Activated CD8-positive, alpha-beta T cell treated with anti-CD3 and anti-CD28 coated beads for 36 hours (primary cell): ENCODE measurements around the gene MSL3. TPM values are rescaled to one million over a fixed set of nuclear protein-coding genes. Genes with fewer than 3 reads are reported as not detected.

Experiments
- ATAC-seq: fragments of 200-7000 bp; cut with Tn5 transposase; one replicate; pipeline ENCODE4 v1.10.0; 2021; ENCODE audit warnings: mild to moderate bottlenecking, moderate library complexity
- CTCF ChIA-PET: fragments of 350-600 bp; sonication (Branson Sonifier 250); formaldehyde crosslinking; loops from one replicate; lab custom pipeline; 2021; ENCODE audit warnings: antibody characterized with exemption; lab: Charles Lee
- POLR2A ChIA-PET: fragments of 350-600 bp; sonication (Branson Sonifier 250); formaldehyde crosslinking; loops from one replicate; lab custom pipeline; 2021; ENCODE audit warnings: antibody characterized with exemption; lab: Charles Lee
- DNase-seq: peaks from one replicate; pipeline ENCODE4 v3.0.0-alpha.2; 2020
- H3K27ac Mint-ChIP-seq: one replicate; pipeline ENCODE4 v1.8.0; 2021; ENCODE audit warnings: mild to moderate bottlenecking, mixed read lengths
- H3K27me3 Mint-ChIP-seq: one replicate; pipeline ENCODE4 v1.8.0; 2021; ENCODE audit warnings: mixed read lengths
- H3K36me3 Mint-ChIP-seq: one replicate; pipeline ENCODE4 v1.8.0; 2021; ENCODE audit warnings: low read depth, mixed read lengths
- H3K4me1 Mint-ChIP-seq: one replicate; pipeline ENCODE4 v1.8.0; 2021; ENCODE audit warnings: low read depth, mixed read lengths
- H3K4me3 Mint-ChIP-seq: one replicate; pipeline ENCODE4 v1.8.0; 2021; ENCODE audit warnings: mild to moderate bottlenecking, moderate library complexity, mixed read lengths
- H3K9me3 Mint-ChIP-seq: one replicate; pipeline ENCODE4 v1.8.0; 2021; ENCODE audit warnings: mixed read lengths
- CTCF ChIP-seq: fragments of 200-600 bp; IDR thresholded peaks from one replicate; pipeline ENCODE4 v1.8.0; 2022; ENCODE audit warnings: antibody characterized with exemption, mild to moderate bottlenecking
- intact Hi-C: fragments of 100-400 bp; cut with micrococcal nuclease; formaldehyde crosslinking; loops from one replicate; pipeline ENCODE4 v1.10.0; 2022
- total RNA-seq, 2 experiments: library from RNA; stranded (reverse); gene quantifications; one replicate each; pipeline ENCODE4 v1.2.3, GENCODE V29; 2021

Gene MSL3
- 10 to 100 TPM; 39.3 to 40.7 TPM for total RNA-seq

DNA sequence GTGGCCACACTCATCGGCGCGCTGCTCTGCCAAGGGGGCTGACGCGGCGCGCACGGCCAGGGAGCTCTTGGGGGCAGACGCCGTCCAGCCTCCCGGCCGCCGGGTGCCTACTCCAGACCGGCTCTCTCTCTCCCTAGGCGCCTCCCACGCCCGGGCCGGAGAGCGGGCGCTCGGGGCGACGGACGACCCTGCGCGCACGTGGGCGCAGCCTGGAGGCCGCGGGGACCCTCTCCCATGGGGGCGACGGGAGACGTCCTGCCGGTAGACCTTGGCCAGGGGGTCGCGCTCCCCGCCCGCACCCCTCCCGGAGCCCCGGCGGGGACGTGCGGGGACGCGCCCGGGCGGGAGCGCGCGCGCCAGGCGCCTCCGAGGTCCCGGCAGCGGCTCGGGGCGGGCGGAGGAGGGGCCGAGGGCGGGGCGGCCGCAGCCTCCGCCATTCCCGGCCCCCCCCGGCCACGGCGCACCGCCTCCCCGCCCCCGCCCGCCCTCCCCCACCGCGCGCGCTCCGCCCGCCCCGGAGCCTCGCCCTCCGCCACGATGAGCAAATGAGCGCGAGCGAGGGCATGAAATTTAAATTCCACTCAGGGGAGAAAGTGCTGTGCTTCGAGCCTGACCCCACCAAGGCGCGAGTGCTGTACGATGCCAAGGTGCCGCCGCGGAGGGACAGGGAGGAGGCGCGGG, at the start of gene MSL3:
MSL3 (plus strand) TSS at position 519 of the 681 bp plus-strand sequence; CDS start at position 546, 27 bp downstream.
- no peaks in the 10 kb centered on the region for H3K27me3 Mint-ChIP-seq
- H3K27ac Mint-ChIP-seq = peak within 1 kb of the TSS; percentile 99
- TF ChIP-seq CTCF = no peak
- H3K4me1 Mint-ChIP-seq = peaks cover 19% of the 10 kb centered on the region
- H3K9me3 Mint-ChIP-seq = no peaks in the 10 kb centered on the region
- intact Hi-C loops = no loop called here
- ATAC-seq (peak; percentile 53), DNase-seq (peak; percentile 22)
- POLR2A ChIA-PET = interaction anchor here (1.8 kb wide), 1 partner anchor 9 kb away, joined by 4 read pairs; no protein-coding TSS in a partner anchor
- H3K36me3 Mint-ChIP-seq = peaks cover 21% of the 10 kb centered on the region
- CTCF ChIA-PET = interaction anchor here (0.8 to 1.6 kb wide), 4 partner anchors 9 to 13 kb away, joined by 3 to 6 read pairs (median 4); no protein-coding TSS in a partner anchor
- H3K4me3 Mint-ChIP-seq = peak within 1 kb of the TSS; percentile 91

GRCh38 chrX:11722304-11722703, 35.7 kb upstream of the MSL3 start:
- intact Hi-C loops = no loop called here
- Mint-ChIP-seq H3K36me3 (no peaks in the 10 kb centered on the region), H3K27ac (no peak overlapping the region), H3K27me3 (no peaks in the 10 kb centered on the region), H3K9me3 (no peaks in the 10 kb centered on the region), H3K4me1 (no peaks in the 10 kb centered on the region), H3K4me3 (no peak overlapping the region)
- DNase-seq (no peak), ATAC-seq (no peak)
- no peak for TF ChIP-seq CTCF
- ChIA-PET POLR2A (no interaction called here), CTCF (no interaction called here)

GRCh38 chrX:11724122-11725017, 33.7 kb upstream of the MSL3 start:
- TF ChIP-seq CTCF = peak; percentile 54
- ATAC-seq = peak; percentile 56
- Mint-ChIP-seq H3K4me1 (no peaks in the 10 kb centered on the region), H3K36me3 (no peaks in the 10 kb centered on the region), H3K27me3 (no peaks in the 10 kb centered on the region), H3K4me3 (no peak overlapping the region), H3K9me3 (no peaks in the 10 kb centered on the region), H3K27ac (no peak overlapping the region)
- ChIA-PET CTCF (interaction anchor here (1.0 kb wide), 1 partner anchor 15 kb away, joined by 4 read pairs; no protein-coding TSS in a partner anchor), POLR2A (no interaction called here)
- peak; percentile 17 for DNase-seq
- intact Hi-C loops = loop anchor here (1.0 to 5.0 kb wide), 2 partner anchors 48 to 191 kb away; no protein-coding TSS in a partner anchor

- ChIA-PET POLR2A (no interaction called here), CTCF (interaction anchor here (0.7 kb wide), 1 partner anchor 48 kb away, joined by 3 read pairs; no protein-coding TSS in a partner anchor)
- no peaks in the 10 kb centered on the region for H3K27me3 Mint-ChIP-seq
- no peak overlapping the region for H3K4me3 Mint-ChIP-seq
- TF ChIP-seq CTCF = no peak
- no peaks in the 10 kb centered on the region for H3K9me3 Mint-ChIP-seq
- DNase-seq = no peak
- H3K27ac Mint-ChIP-seq = no peak overlapping the region
- intact Hi-C loops = loop anchor here (5.0 kb wide), 1 partner anchor 46 kb away; no protein-coding TSS in a partner anchor
- no peaks in the 10 kb centered on the region for H3K4me1 Mint-ChIP-seq
- no peaks in the 10 kb centered on the region for H3K36me3 Mint-ChIP-seq
- no peak for ATAC-seq
Measured at GRCh38 chrX:11725631-11726442, 32.2 kb upstream of the MSL3 start.
